Measurements from ENCODE around the gene INO80D.
"Not testable (repeated sequence)": the region's sequence is repeated elsewhere in the genome, so short reads cannot be mapped to it uniquely, and the experiment has no call there.

Gene INO80D

GRCh38 chr2:206064077-206064476, 21.9 kb downstream of the INO80D start:
- Mint-ChIP-seq H3K4me3 (no peak overlapping the region), H3K4me1 (peaks cover 31% of the 10 kb centered on the region), H3K36me3 (peaks cover 43% of the 10 kb centered on the region), H3K27ac (peak overlapping the region; percentile 63), H3K9me3 (no peaks in the 10 kb centered on the region)
- ATAC-seq (peak; percentile 43), DNase-seq (ENCODE audit: low spot score in 2 of 2) (no peak)

- H3K4me1 Mint-ChIP-seq: peaks cover 29% of the 10 kb centered on the region
- no peak overlapping the region for H3K27ac Mint-ChIP-seq
- ATAC-seq: peak; percentile 39
- H3K4me3 Mint-ChIP-seq: no peak overlapping the region
- DNase-seq (ENCODE audit: low spot score in 2 of 2): no peak
- H3K36me3 Mint-ChIP-seq: peaks cover 47% of the 10 kb centered on the region
- no peaks in the 10 kb centered on the region for H3K9me3 Mint-ChIP-seq
These were observed 22.3 kb downstream of the INO80D start for GRCh38 chr2:206063635-206064034.

GRCh38 chr2:206062724-206063123, 23.2 kb downstream of the INO80D start:
- ATAC-seq (no peak), DNase-seq (ENCODE audit: low spot score in 2 of 2) (no peak)
- Mint-ChIP-seq H3K4me1 (peaks cover 25% of the 10 kb centered on the region), H3K36me3 (peaks cover 57% of the 10 kb centered on the region), H3K27ac (no peak overlapping the region), H3K4me3 (no peak overlapping the region), H3K9me3 (no peaks in the 10 kb centered on the region)

- Mint-ChIP-seq H3K4me3 (no peak overlapping the region), H3K9me3 (no peaks in the 10 kb centered on the region), H3K27ac (peak overlapping the region; percentile 12), H3K4me1 (peaks cover 16% of the 10 kb centered on the region), H3K36me3 (peaks cover 91% of the 10 kb centered on the region)
- no peak for ATAC-seq
- no peak for DNase-seq (ENCODE audit: low spot score in 2 of 2)
These were observed 29.7 kb downstream of the INO80D start for GRCh38 chr2:206056286-206056685.

GRCh38 chr2:206054952-206055351, 31.0 kb downstream of the INO80D start:
- Mint-ChIP-seq H3K27ac (peak overlapping the region; percentile 50), H3K4me1 (peaks cover 16% of the 10 kb centered on the region), H3K36me3 (peaks cover 96% of the 10 kb centered on the region), H3K9me3 (no peaks in the 10 kb centered on the region), H3K4me3 (no peak overlapping the region)
- ATAC-seq (no peak), DNase-seq (ENCODE audit: low spot score in 2 of 2) (no peak)

- peaks cover 95% of the 10 kb centered on the region for H3K36me3 Mint-ChIP-seq
These were observed 34.1 kb downstream of the INO80D start for GRCh38 chr2:206051912-206052311.

GRCh38 chr2:206049392-206049791, 36.6 kb downstream of the INO80D start:
- Mint-ChIP-seq H3K4me1 (peaks cover 9% of the 10 kb centered on the region), H3K36me3 (peaks cover 93% of the 10 kb centered on the region), H3K27ac (peak overlapping the region; percentile 23), H3K4me3 (no peak overlapping the region), H3K9me3 (no peaks in the 10 kb centered on the region)
- no peak for ATAC-seq
- DNase-seq (ENCODE audit: low spot score in 2 of 2): no peak

More at GRCh38 chr2:206051912-206052311, 34.1 kb downstream of the INO80D start:
- ATAC-seq (no peak), DNase-seq (ENCODE audit: low spot score in 2 of 2) (no peak)
- no peak overlapping the region for H3K27ac Mint-ChIP-seq
- H3K4me3 Mint-ChIP-seq: no peak overlapping the region
- no peaks in the 10 kb centered on the region for H3K9me3 Mint-ChIP-seq
- H3K4me1 Mint-ChIP-seq: peaks cover 16% of the 10 kb centered on the region

- Mint-ChIP-seq H3K4me3 (no peak overlapping the region), H3K9me3 (no peaks in the 10 kb centered on the region), H3K4me1 (peaks cover 28% of the 10 kb centered on the region), H3K27ac (no peak overlapping the region), H3K36me3 (peaks cover 97% of the 10 kb centered on the region)
- no peak for ATAC-seq
- no peak for DNase-seq (ENCODE audit: low spot score in 2 of 2)
These were observed 40.7 kb downstream of the INO80D start for GRCh38 chr2:206045251-206045650.

- DNase-seq (ENCODE audit: low spot score in 2 of 2) (no peak), ATAC-seq (no peak)
- Mint-ChIP-seq H3K4me3 (no peak overlapping the region), H3K9me3 (peaks cover 2% of the 10 kb centered on the region), H3K27ac (no peak overlapping the region), H3K36me3 (peaks cover 95% of the 10 kb centered on the region), H3K4me1 (peaks cover 30% of the 10 kb centered on the region)
These were observed 45.4 kb downstream of the INO80D start for GRCh38 chr2:206040525-206040924.

GRCh38 chr2:206035393-206035792, 50.6 kb downstream of the INO80D start:
- not testable (repeated sequence) for DNase-seq (ENCODE audit: low spot score in 2 of 2); ATAC-seq; H3K27ac Mint-ChIP-seq; H3K9me3 Mint-ChIP-seq; H3K4me3 Mint-ChIP-seq
- Mint-ChIP-seq H3K4me1 (peaks cover 55% of the 10 kb centered on the region), H3K36me3 (peaks cover 73% of the 10 kb centered on the region)

- H3K36me3 Mint-ChIP-seq: peaks cover 67% of the 10 kb centered on the region
- not testable (repeated sequence) for H3K9me3 Mint-ChIP-seq; ATAC-seq; DNase-seq (ENCODE audit: low spot score in 2 of 2); H3K27ac Mint-ChIP-seq; H3K4me3 Mint-ChIP-seq
- H3K4me1 Mint-ChIP-seq: peaks cover 66% of the 10 kb centered on the region
These were observed 52.5 kb downstream of the INO80D start for GRCh38 chr2:206033452-206033851.

- Mint-ChIP-seq H3K9me3 (peaks cover 9% of the 10 kb centered on the region), H3K36me3 (peaks cover 68% of the 10 kb centered on the region), H3K4me3 (no peak overlapping the region), H3K4me1 (peaks cover 66% of the 10 kb centered on the region), H3K27ac (no peak overlapping the region)
- ATAC-seq (no peak), DNase-seq (ENCODE audit: low spot score in 2 of 2) (no peak)
These were observed 53.9 kb downstream of the INO80D start for GRCh38 chr2:206031950-206032567.

- Mint-ChIP-seq H3K4me3 (no peak overlapping the region), H3K27ac (peak overlapping the region; percentile 8), H3K4me1 (peaks cover 66% of the 10 kb centered on the region), H3K36me3 (peaks cover 65% of the 10 kb centered on the region), H3K9me3 (peaks cover 9% of the 10 kb centered on the region)
- no peak for DNase-seq (ENCODE audit: low spot score in 2 of 2)
- peak; percentile 98 for ATAC-seq
These were observed 54.7 kb downstream of the INO80D start for GRCh38 chr2:206031162-206031784.

GRCh38 chr2:206028101-206028500, 57.9 kb downstream of the INO80D start:
- Mint-ChIP-seq H3K27ac (no peak overlapping the region), H3K4me1 (peaks cover 38% of the 10 kb centered on the region), H3K4me3 (no peak overlapping the region), H3K36me3 (peaks cover 81% of the 10 kb centered on the region), H3K9me3 (peaks cover 3% of the 10 kb centered on the region)
- ATAC-seq: no peak
- DNase-seq (ENCODE audit: low spot score in 2 of 2): no peak

- H3K4me1 Mint-ChIP-seq: no peaks in the 10 kb centered on the region
- peaks cover 63% of the 10 kb centered on the region for H3K36me3 Mint-ChIP-seq
- H3K27ac Mint-ChIP-seq: no peak overlapping the region
- no peak overlapping the region for H3K4me3 Mint-ChIP-seq
- ATAC-seq (no peak), DNase-seq (ENCODE audit: low spot score in 2 of 2) (no peak)
- H3K9me3 Mint-ChIP-seq: no peaks in the 10 kb centered on the region
These were observed 62.8 kb downstream of the INO80D start for GRCh38 chr2:206023183-206023582.

GRCh38 chr2:206020171-206020570, 65.8 kb downstream of the INO80D start:
- Mint-ChIP-seq H3K9me3 (peaks cover 3% of the 10 kb centered on the region), H3K27ac (no peak overlapping the region), H3K4me1 (no peaks in the 10 kb centered on the region), H3K4me3 (no peak overlapping the region), H3K36me3 (peaks cover 66% of the 10 kb centered on the region)
- ATAC-seq (no peak), DNase-seq (ENCODE audit: low spot score in 2 of 2) (no peak)
